GM18502 (cell line): ENCODE data around the gene ATP5MC3.
A peak's percentile ranks its signal among the peaks of the same experiment; 100 is the strongest.

Experiments used
- ATAC-seq: cut with Tn5 transposase; IDR thresholded peaks from one replicate; pipeline ENCODE4 v1.9.1; 2021; ENCODE audit warnings: mild to moderate bottlenecking; ENCODE audit not compliant: unreplicated experiment, poor library complexity

Gene ATP5MC3

DNA sequence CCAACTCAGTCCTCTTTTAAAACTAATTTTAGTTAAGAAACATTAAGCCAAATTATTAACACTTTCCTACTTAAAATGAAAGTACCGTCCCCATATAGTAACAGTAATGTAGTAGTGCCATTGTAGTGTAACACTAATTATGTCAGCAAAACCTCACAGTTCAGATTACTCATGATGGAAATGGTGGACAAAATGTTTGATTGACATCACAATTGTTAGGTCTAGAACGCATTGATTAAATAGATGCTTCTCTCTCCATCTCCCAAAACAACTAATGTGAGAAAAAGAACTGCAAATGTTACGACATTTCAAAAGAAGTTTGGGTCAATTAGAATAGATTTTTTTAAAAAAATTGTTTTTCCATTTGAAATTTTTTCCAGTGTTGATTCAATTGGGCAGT, 12.3 kb downstream of the ATP5MC3 start:
- ATAC-seq = no peak

DNA sequence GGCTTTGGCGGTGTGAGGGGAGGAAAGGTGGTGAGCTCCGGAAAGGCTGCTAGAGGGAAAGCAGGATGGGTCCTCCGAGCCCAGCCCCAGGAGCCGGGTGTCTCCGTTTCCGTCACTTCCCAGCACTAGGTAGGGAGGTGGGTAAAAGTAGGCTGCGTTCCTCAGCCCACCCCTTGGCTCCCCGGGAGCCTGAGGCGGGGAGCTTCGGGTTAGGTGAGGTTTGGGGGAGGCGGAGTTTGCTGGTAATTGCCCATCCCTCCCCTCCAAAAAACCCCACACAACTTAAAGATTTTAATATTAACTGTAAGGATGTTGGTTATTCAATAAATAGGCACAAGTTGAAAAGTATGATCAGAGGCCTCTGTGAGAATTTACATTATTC, 13.0 kb downstream of the ATP5MC3 start:
- ATAC-seq = peak; percentile 35

DNA sequence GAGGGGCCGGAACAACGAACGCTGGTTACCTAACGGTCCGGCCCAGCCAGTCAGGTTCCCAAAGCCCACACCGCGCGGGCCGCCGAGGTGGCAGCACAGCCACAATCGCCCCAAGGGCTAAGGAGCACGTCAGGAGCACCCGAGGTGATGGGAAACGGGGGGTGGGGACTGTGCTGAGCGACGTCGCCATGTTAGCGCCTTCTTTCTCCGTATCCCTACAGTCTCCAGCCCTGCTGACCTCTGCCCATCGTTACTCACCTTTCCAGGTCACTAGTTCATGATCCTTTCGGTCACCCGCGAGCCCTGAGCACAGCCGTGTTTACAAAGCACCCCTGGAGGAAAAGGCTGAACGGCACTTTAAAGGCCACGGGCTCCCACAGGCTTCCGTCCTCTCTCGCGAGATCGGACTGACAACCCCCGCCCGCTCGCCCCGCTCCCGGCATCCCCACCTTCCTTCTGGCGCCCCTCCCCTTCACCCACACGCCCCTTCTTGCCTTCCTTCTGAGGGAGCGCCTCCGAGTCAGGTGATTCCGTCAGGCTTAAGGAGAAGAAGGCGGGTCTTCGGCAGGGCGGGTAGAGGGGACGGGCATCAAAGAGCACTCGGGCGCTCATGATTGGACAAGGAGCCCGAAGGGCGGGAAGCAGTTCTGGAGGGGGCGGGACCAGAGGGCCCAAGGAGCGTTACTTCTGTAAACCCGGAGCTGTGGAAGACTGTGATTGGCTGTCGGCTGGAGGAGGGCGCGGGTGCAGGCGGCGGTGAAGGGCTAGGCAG, 13.5 kb downstream of the ATP5MC3 start, which contains the start of gene ATF2:
TSS of gene ATF2 (minus strand) at position 412 of the 772 bp plus-strand sequence. CDS start 31,760 bp downstream, outside the sequence.
- peak; percentile 95 for ATAC-seq

DNA sequence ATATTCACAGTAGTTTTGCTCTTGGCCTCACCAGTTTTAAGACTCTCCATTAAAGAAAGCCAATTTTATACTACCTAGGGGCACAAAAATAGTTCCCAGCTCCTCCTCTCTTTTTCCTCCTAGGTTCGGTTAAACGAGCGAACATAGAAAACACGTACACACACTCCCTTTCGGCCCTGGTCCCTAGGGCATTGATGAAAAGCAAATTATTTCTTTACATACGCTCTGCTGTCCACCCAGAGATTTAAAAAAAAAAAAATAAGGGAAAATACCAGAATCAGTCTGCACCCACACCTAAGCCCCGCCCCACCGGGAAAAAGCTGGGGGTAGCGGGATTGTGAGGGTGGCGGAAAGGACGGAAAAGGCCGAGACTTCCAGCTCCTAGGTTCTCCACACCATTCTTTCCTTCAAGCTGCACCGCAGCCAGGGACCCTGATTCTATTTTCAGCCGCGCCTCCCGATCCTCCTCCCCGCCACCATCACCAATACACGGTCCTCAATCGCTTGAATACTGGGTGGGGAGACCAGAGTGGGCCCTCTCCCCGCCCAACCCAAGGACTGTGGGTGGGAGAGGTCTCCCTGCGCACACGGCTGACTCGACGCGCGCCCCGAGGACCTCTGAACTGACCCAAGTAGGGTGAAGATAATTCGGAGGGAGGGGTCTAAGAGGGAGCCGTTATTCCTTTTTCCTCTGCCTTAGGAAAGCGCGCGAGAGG, 14.3 kb downstream of the ATP5MC3 start:
- ATAC-seq = no peak

DNA sequence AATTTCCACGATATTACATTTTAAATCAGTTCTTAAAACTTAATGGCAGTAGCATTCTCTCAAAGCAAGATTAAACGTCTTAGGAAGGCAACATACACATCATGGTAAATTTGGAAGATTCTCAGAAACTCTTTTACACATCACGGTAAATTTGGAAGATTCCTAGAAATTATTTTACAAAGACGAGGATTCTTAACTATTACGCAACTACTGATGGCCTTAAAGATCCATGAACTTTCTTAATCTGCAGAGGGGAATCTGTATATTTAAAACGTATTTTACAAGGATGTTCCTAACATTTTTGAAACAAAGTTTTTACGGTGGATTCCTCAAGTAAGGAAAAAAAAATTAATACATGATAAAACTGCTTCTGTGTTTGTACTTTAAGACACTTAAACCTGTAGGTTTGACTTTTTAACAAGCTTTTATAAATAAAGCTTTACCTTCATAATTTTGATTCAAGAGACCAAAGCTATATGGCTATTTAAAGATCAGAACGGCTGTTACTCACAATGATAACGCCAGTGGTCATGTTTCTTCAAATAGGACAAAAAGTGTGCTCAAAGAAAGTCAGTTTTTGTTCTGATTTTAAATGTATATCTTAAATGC, 15.2 kb downstream of the ATP5MC3 start:
- no peak for ATAC-seq

DNA sequence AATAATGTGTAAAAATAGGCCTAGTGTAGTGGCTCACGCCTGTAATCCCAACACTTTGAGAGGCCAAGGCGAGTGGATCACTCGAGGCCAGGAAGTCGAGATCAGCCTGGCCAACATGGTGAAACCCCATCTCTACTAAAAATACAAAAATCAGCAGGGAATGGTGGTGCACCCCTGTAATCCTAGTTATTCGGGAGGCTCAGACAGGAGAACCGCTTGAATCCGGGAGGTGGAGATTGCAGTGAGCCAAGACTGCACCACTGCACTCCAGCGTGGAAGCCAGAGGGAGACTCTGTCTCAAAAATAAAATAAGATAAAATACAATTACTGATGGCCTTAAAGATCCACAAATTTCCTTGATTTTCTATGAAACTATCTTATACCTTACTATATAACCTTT, 17.3 kb downstream of the ATP5MC3 start:
- no peak for ATAC-seq

DNA sequence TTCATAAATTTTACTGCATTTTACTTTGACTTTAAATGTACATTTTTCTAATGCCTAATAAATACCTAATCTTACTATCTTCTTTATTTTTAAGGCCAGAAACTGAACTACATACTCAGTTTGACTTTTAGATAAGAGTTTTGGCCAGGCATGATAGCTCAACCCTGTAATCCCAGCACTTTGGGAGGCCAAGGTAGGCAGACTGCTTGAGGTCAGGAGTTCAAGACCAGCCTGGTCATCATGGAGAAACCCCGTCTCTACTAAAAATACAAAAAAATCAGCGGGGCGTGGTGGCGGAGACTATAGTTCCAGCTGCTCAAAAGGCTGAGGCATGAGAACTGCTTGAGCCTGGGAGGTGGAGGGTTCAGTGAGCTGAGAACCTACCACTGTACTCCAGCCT, 22.6 kb downstream of the ATP5MC3 start:
- ATAC-seq = no peak

DNA sequence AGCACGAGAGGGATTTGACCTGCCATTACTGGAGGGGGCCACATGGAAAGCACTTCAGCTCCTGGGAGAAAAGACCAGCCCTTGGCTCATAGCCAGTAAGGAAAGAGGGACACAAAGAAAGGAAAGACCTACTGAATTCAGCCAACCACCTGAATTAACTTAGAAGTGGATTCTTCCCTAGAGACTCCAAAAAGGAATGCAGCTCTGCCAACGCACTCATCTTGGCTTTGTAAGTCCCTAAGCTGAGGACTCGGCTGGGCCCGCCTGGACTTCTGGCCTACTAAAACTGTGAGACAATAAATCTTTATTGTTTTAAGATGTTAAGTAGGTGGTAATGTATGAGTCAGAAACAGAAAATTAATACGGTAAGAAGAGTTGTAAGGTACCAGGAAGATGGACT, 25.0 kb downstream of the ATP5MC3 start:
- ATAC-seq = no peak

DNA sequence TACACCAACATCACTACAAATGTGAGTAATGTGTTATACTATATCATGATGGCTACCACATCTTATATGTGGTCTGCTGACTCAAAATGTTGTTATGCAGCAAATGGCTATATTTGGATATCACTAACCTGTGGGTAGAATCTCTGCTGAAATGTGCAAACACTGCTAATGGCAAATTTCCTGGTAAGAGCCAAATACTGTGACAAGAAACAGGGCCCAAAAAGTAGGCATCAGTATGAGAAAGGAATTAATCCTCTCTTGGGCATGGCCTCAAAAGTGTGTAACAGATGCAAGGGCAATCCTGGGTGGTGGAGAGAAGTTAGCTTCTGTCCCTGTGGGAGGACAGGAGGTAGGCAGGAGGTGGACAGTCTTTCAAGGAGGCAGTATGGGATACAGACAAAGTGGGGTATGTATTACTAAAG, 26.8 kb downstream of the ATP5MC3 start:
- ATAC-seq = peak; percentile 87

DNA sequence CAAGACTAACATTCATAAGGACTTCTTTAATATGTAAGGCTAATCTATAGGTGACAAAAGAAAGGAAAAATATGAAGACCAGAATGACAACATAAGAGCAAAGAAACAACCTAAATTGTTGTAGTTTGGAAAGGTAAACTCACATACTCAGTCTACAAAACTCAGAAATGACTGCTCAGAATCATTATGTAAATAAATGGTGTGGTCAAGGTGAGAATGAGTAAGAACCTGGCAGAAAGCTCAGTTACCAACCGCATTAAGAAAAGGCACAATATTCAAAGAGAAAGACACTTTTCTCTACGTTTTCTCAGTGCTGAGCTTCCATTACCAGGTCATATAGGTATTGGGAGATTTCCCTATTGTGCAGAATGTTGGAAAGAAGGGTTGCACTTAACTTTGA, 29.3 kb downstream of the ATP5MC3 start:
- ATAC-seq = peak; percentile 79

DNA sequence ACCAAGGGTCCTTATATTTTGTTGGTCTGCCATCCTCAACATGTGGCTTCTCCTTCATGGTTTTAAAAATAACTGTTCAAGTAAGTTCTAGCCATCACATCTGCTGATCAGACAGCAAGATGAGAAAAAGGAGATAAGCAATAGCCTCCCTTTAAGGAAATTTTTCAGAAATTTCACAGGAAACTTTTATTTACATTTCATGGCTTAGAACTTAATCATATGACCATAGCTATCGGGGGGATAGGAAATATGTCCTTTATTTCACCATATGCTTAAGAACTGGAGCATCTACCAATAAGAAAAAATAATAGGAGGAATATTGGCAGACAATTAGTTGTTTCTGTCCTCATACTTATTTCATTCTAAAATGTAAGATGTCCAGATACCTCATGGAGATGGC, 29.7 kb downstream of the ATP5MC3 start:
- no peak for ATAC-seq

DNA sequence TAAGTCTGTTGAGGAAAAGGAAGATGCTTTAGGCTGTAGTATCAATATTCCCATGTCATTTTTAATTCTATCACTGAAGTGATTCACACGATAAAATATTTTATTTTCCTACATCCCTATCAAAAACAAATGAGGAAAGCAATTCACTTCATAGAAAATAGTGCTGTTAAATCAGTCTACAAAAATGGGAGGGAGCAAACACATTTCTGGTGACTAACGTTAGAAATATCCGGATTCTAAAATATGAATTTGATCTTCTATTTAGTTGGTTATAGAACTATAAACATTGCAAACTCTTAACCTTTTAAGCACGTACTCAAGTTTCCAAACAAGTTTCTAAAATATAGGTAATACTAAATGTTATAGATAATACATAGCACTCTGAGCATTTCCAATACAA, 34.3 kb downstream of the ATP5MC3 start:
- ATAC-seq = no peak

DNA sequence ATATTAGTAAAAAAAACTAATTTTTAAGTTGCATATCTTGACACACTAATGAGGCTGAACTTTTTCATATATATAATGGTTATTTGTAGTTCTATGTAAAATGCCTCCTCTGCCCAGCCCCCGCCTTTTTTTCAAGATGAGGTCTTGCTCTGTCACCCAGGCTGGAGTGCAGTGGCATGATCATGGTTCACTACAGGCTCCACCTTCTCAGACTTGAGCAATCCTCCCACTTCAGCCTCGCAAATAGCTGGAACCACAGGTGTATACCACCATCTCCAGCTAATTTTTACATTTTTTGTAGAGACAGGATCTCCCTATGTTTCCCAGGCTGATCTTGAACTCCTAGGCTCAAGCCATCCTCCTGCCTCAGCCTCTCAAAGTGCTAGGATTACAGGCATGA, 37.8 kb downstream of the ATP5MC3 start:
- no peak for ATAC-seq

DNA sequence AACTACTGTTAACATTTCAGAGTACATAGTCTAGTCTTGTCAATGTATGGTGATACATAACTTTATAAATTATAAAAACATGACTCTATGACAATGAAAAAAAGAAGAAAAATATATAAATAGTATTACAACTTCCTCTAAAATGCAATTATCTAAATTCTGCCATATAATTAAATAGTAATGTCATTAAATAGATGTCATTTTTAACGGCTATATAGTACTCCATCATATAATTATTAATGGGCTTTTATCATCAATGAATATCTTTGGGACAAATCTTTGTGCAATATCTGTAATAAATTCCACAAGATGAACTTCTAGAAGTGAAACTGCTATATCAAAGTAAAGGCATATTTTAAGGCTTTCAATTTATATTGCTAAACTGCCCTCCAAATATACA, 38.3 kb downstream of the ATP5MC3 start:
- ATAC-seq = no peak

DNA sequence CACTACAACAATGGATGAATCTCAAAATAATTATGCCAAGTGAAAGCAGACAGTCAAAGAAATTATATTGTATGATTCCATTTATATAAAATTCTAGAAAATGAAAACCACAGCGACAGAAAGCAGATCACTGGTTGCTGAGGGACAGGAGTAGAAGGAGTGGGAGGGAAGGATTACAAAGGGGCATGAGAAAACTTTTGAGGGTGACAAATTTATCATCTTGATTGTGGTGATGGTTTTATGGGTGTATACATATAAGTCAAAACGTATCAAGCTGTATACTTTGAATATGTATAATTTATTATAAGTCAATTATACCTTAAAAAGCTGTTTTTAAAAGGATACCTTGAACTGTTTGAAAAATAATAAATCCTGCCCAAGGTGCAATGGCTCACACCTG, 41.2 kb downstream of the ATP5MC3 start:
- ATAC-seq = no peak

DNA sequence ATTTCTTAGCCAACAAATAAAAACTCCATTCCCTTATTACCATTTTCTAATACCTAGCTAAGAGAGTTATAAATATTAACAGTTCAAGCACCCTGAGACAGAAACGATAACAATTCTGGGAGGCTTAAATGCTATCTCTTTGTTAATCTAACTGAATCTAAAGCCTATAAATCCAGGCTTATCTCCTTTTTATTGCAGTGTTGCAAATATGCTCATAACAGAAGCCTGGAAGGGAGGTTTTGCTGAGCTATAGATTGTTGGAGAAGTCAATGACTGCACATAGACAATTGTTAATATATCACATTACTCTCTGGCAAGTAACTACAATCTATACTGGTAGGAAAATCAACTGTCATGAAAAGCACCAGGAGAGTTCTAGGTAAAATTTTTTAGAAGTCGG, 43.7 kb downstream of the ATP5MC3 start:
- ATAC-seq = no peak

DNA sequence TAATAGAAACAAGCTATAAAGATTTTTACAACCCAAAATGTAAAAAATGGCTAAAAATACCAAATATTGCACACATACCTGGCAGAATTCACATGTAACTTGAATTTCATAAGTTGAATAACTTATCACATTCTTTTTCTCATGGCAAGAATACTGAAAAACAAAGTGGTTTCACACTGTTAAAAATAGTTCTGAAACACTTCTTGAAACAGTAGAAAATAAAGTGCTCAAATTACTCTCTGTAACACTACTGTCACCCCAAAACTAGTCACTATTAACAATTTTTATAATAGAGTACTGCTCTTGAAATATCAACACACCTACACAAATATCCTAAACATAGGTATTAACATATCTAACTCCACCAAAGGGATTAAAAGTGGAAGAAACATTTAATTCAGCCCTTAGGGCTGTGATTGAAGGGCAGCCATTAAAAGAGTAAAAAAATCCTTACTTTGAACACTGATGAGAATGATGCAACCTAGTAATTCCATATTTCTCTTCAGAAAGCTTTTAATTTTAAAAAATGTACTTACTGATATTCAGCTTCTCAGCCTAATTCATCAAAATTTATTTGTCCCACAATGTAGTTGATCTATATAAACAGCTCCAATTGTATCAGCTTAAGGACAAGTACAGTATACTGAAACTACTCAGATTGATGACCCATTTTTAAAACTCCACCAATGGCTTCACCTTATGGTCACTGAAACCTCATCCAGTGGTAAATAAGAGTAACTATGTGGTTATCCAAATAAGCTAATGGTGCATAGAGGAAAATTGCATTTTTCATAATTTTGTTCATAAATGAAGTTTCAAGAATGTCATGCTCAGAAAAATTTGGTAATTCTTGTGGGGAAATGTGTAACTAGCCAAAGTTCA, 44.9 kb downstream of the ATP5MC3 start:
- ATAC-seq = peak; percentile 77

DNA sequence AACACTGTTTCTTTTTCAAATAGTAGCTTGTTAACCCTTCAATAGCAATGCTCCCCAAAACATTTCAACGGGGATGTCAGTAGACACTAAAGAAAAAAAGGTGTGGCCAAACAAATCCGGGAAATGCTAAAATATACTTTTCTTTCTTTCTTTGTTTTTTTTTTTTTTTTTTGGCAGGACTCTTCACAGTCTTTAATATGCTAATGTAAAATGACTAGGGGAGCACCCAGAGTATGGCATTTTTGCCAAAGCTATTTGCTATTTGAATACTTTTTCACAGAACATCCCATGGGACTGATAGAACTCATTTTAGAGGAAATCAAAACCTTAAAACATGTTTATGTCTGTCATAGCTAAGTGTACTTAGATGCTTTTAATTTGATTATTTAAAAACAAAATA, 45.6 kb downstream of the ATP5MC3 start:
- no peak for ATAC-seq

DNA sequence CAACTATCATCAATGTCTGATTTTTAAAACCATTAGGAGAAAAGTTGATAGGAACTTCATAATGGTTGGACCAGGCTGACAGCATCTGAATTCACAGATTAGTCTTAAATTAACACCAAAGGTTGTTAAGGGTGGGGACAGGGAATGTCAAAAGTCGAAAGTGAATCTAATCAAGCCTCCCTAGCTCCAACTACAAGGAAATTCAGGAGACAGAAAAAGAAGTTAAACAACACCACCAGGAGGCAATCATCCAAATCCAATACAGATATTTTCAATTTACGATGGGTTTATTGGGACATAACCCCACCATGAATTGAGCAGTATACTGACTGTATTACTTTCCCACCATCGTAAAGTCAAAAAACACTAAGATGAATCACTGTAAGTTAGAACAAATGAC, 46.3 kb downstream of the ATP5MC3 start:
- ATAC-seq = no peak

DNA sequence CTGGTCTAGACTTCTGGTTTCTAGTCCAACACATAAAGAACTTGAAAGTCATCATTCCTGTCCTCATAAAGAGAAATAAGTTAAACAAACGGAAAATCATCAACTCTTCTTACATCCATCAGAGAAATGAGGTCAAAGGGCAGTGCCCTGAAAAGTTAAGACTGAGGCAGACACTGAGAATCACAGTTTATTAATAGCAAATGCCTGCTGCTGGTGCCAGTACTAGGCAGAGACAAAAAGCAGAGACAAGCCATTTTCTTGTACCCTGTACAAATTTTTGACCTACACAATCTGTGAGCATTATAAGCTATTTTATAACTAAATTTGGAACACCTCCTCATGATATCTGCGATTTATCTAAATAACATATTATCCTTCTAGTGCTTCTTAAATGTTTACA, 50.3 kb downstream of the ATP5MC3 start:
- no peak for ATAC-seq
